Stimulated activated CD8-positive, alpha-beta memory T cell treated with anti-CD3 and anti-CD28 coated beads, Interleukin-7, amount 100 ng/mL, for 24 hours (primary cell): ENCODE results near the gene MOV10L1.
"Not testable (repeated sequence)": the region's sequence is repeated elsewhere in the genome, so short reads cannot be mapped to it uniquely, and the experiment has no call there.

Source experiments
- DNase-seq: peaks from one replicate; pipeline ENCODE4 v3.0.0-alpha.2; 2020; ENCODE audit warnings: low read depth

Gene MOV10L1

GRCh38 chr22:50105208-50106100 lies 15.6 kb downstream of the MOV10L1 start:
- no peak for DNase-seq

- DNase-seq = no peak
Measured at GRCh38 chr22:50107529-50107928, 17.7 kb downstream of the MOV10L1 start.

GRCh38 chr22:50111056-50111455 lies 21.2 kb downstream of the MOV10L1 start:
- no peak for DNase-seq

GRCh38 chr22:50112151-50113118 lies 22.6 kb downstream of the MOV10L1 start:
- no peak for DNase-seq

GRCh38 chr22:50114221-50115021 lies 24.6 kb downstream of the MOV10L1 start:
- DNase-seq = no peak

- no peak for DNase-seq
Measured at GRCh38 chr22:50115693-50116092, 25.9 kb downstream of the MOV10L1 start.

- DNase-seq = no peak
Measured at GRCh38 chr22:50117168-50117762, 27.5 kb downstream of the MOV10L1 start.

- DNase-seq = no peak
Measured at GRCh38 chr22:50118129-50118528, 28.3 kb downstream of the MOV10L1 start.

- no peak for DNase-seq
Measured at GRCh38 chr22:50118557-50119168, 28.9 kb downstream of the MOV10L1 start.

- DNase-seq = no peak
Measured at GRCh38 chr22:50119169-50119767, 29.5 kb downstream of the MOV10L1 start.

GRCh38 chr22:50119768-50120251 lies 30.0 kb downstream of the MOV10L1 start:
- DNase-seq = no peak

- DNase-seq = no peak
Measured at GRCh38 chr22:50121202-50121740, 31.5 kb downstream of the MOV10L1 start.

- no peak for DNase-seq
Measured at GRCh38 chr22:50123119-50123518, 33.3 kb downstream of the MOV10L1 start.

- DNase-seq = no peak
Measured at GRCh38 chr22:50125029-50125428, 35.2 kb downstream of the MOV10L1 start.

GRCh38 chr22:50129121-50129736 lies 39.4 kb downstream of the MOV10L1 start:
- no peak for DNase-seq

- no peak for DNase-seq
Measured at GRCh38 chr22:50131894-50132293, 42.1 kb downstream of the MOV10L1 start.

GRCh38 chr22:50134481-50134880 lies 44.7 kb downstream of the MOV10L1 start:
- no peak for DNase-seq

GRCh38 chr22:50136581-50137015 lies 46.8 kb downstream of the MOV10L1 start:
- DNase-seq = no peak

GRCh38 chr22:50137277-50137676 lies 47.5 kb downstream of the MOV10L1 start:
- not testable (repeated sequence) for DNase-seq

- DNase-seq = no peak
Measured at GRCh38 chr22:50138041-50138440, 48.2 kb downstream of the MOV10L1 start.
